NB4 (cell line): ENCODE measurements around the gene MYLIP.

Experiments
- DNase-seq: peaks from one replicate; pipeline ENCODE4 v3.0.0; 2010; ENCODE audit warnings: low read depth
- H3K4me3 ChIP-seq: one replicate; pipeline ENCODE4 v1.5.1; 2011; ENCODE audit warnings: mild to moderate bottlenecking, low read depth, low read length, moderate library complexity
- MYC ChIP-seq: IDR thresholded peaks from 2 replicates; pipeline ENCODE4 v1.6.1; 2011; ENCODE audit warnings: low read depth, low read length
- POLR2A ChIP-seq: IDR thresholded peaks from 2 replicates; pipeline ENCODE4 v1.6.1; 2011; ENCODE audit warnings: mild to moderate bottlenecking; ENCODE audit not compliant: insufficient read length; ENCODE audit errors: extremely low read depth
- TF ChIP-seq, protein P1 (sequence below): IDR thresholded peaks from one replicate; pipeline ENCODE4 v1.5.1; 2012; ENCODE audit warnings: low read depth, low read length
- TF ChIP-seq, protein P2 (sequence below): IDR thresholded peaks from 2 replicates; pipeline ENCODE4 v1.6.1; 2011; ENCODE audit warnings: low read depth, low read length

The MYLIP gene

DNA sequence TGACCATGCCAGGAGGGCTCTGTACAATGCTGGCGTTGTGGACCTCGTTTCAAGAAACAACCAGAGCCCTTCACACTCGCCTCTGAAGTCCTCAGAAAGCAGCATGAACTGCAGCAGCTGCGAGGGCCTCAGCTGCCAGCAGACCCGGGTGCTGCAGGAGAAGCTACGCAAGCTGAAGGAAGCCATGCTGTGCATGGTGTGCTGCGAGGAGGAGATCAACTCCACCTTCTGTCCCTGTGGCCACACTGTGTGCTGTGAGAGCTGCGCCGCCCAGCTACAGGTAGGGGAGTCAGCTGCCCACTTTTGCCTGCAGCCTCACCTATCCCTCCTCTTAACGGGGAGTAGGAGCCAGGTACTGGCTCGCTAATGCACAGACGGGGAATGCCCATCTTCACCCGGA is 16.2 kb downstream of the MYLIP start:
- TF ChIP-seq POLR2A (no peak), MYC (no peak)
- TF ChIP-seq, protein P1, sequence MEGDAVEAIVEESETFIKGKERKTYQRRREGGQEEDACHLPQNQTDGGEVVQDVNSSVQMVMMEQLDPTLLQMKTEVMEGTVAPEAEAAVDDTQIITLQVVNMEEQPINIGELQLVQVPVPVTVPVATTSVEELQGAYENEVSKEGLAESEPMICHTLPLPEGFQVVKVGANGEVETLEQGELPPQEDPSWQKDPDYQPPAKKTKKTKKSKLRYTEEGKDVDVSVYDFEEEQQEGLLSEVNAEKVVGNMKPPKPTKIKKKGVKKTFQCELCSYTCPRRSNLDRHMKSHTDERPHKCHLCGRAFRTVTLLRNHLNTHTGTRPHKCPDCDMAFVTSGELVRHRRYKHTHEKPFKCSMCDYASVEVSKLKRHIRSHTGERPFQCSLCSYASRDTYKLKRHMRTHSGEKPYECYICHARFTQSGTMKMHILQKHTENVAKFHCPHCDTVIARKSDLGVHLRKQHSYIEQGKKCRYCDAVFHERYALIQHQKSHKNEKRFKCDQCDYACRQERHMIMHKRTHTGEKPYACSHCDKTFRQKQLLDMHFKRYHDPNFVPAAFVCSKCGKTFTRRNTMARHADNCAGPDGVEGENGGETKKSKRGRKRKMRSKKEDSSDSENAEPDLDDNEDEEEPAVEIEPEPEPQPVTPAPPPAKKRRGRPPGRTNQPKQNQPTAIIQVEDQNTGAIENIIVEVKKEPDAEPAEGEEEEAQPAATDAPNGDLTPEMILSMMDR, result no peak
- TF ChIP-seq, protein P2, sequence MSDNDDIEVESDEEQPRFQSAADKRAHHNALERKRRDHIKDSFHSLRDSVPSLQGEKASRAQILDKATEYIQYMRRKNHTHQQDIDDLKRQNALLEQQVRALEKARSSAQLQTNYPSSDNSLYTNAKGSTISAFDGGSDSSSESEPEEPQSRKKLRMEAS, result no peak
- H3K4me3 ChIP-seq, result no peak overlapping the region

DNA sequence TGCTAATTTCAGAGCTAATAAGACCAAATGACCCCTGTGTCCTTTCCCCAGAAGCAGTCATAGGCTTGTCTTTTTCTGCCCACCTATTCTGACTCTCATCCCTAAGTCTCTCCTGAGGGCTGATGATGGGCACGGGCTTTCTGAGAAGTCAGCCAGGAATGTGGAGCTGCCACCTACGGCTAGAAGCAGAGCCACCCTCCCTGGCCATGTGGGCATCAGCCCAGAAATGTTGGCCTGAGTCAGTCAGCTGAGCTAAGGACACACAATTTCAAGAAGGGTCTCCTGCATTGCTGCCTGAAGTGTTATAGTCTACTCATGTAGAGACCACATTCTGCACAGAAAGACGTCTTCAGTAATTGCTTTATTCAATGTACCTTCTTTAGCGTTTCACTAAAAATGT is 17.1 kb downstream of the MYLIP start:
- DNase-seq, result no peak
- TF ChIP-seq MYC (no peak), POLR2A (no peak)
- TF ChIP-seq, protein P1, result no peak
- no peak overlapping the region for H3K4me3 ChIP-seq

More for the DNA sequence above, 16.2 kb downstream of the MYLIP start:
- no peak for DNase-seq

GRCh38 chr6:16146527-16146955 is 17.7 kb downstream of the MYLIP start:
- TF ChIP-seq, protein P2, result no peak
- TF ChIP-seq, protein P1, result no peak
- TF ChIP-seq MYC (no peak), POLR2A (no peak)
- no peak overlapping the region for H3K4me3 ChIP-seq
- no peak for DNase-seq

- TF ChIP-seq, protein P2, result no peak
- TF ChIP-seq, protein P1, result no peak
- TF ChIP-seq POLR2A, result no peak
- H3K4me3 ChIP-seq, result no peak overlapping the region
- DNase-seq, result no peak
Measured at GRCh38 chr6:16148498-16148897, 19.6 kb downstream of the MYLIP start.

- DNase-seq, result no peak
- TF ChIP-seq POLR2A (peak; percentile 13), MYC (no peak)
- TF ChIP-seq, protein P2, result no peak
- TF ChIP-seq, protein P1, result no peak
- no peak overlapping the region for H3K4me3 ChIP-seq
Measured at GRCh38 chr6:16149305-16149704, 20.4 kb downstream of the MYLIP start.

DNA sequence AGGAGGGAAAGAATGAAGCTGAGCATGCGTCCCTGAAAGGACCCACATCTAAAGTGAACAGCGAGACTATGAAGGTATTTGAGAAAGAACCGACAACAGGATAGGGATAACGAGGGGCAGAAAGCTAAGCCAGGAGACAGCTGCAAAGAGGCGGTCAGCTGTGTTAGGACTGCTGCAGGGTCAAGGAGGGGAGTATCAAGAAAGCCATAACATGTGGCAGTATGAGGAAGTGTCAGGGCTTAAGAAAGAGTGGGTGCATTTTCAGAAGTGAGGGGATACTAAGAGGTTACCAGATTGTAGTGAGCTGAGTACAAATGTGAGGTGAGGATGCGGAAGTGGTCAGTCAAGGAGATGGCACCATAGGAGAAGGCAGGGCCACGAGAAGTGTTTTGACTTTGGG is 21.2 kb downstream of the MYLIP start:
- H3K4me3 ChIP-seq, result no peak overlapping the region
- no peak for DNase-seq
- peak; percentile 13 for TF ChIP-seq POLR2A
- TF ChIP-seq, protein P1, result no peak
